Ishikawa (cell line): ENCODE results near the gene GYG1.

ENCODE experiments used
- CEBPB ChIP-seq: IDR thresholded peaks from 2 replicates; pipeline ENCODE4 v1.6.1; 2012
- CREB1 ChIP-seq: IDR thresholded peaks from 2 replicates; pipeline ENCODE4 v1.6.1; 2012; ENCODE audit warnings: low read depth
- EGR1 ChIP-seq: IDR thresholded peaks from 2 replicates; pipeline ENCODE4 v1.6.1; 2012
- EP300 ChIP-seq: IDR thresholded peaks from 2 replicates; pipeline ENCODE4 v1.6.1; 2012; ENCODE audit warnings: borderline replicate concordance
- FOXM1 ChIP-seq: IDR thresholded peaks from 2 replicates; pipeline ENCODE4 v1.6.1; 2012; ENCODE audit warnings: low read depth, borderline replicate concordance
- RAD21 ChIP-seq: IDR thresholded peaks from 2 replicates; pipeline ENCODE4 v1.6.1; 2012; ENCODE audit warnings: low read depth
- TAF1 ChIP-seq: IDR thresholded peaks from 2 replicates; pipeline ENCODE4 v1.6.1; 2012; ENCODE audit warnings: low read depth, mild to moderate bottlenecking
- TEAD4 ChIP-seq: IDR thresholded peaks from 2 replicates; pipeline ENCODE4 v1.6.1; 2012
- YY1 ChIP-seq: IDR thresholded peaks from 2 replicates; pipeline ENCODE4 v1.6.1; 2012; ENCODE audit warnings: low read depth
- ZBTB7A ChIP-seq: IDR thresholded peaks from 2 replicates; pipeline ENCODE4 v1.6.1; 2012; ENCODE audit warnings: low read depth
- TF ChIP-seq, protein P1 (sequence below): IDR thresholded peaks from 2 replicates; pipeline ENCODE4 v1.6.1; 2012
- TF ChIP-seq, protein P2 (sequence below): IDR thresholded peaks from 2 replicates; pipeline ENCODE4 v1.6.1; 2012; ENCODE audit warnings: low read depth, mild to moderate bottlenecking

DNA sequence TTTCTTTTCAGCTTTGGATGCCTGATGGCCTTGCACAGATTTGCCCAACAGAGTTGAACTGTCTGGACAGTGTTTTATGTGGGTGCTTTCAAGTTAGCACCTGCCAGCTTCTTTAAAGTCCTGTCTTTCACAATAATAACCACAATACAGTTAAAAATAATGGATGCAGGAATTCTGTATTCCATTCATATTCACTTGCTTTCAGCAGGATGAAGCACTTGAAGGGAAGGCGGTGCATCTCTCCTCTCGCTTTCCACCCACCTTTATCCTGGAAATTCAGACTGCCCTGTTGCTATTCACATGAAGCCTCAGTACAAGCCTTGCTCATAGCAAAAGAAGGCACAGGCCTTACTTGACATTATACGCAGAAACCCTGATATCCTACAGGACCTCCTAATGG lies 26.5 kb upstream of the GYG1 start:
- TF ChIP-seq, protein P1, sequence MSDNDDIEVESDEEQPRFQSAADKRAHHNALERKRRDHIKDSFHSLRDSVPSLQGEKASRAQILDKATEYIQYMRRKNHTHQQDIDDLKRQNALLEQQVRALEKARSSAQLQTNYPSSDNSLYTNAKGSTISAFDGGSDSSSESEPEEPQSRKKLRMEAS, result no peak
- TF ChIP-seq EP300 (no peak), FOXM1 (no peak), CREB1 (no peak), YY1 (no peak), TAF1 (no peak), ZBTB7A (no peak), TEAD4 (no peak), RAD21 (no peak), EGR1 (no peak), CEBPB (no peak)
- TF ChIP-seq, protein P2, sequence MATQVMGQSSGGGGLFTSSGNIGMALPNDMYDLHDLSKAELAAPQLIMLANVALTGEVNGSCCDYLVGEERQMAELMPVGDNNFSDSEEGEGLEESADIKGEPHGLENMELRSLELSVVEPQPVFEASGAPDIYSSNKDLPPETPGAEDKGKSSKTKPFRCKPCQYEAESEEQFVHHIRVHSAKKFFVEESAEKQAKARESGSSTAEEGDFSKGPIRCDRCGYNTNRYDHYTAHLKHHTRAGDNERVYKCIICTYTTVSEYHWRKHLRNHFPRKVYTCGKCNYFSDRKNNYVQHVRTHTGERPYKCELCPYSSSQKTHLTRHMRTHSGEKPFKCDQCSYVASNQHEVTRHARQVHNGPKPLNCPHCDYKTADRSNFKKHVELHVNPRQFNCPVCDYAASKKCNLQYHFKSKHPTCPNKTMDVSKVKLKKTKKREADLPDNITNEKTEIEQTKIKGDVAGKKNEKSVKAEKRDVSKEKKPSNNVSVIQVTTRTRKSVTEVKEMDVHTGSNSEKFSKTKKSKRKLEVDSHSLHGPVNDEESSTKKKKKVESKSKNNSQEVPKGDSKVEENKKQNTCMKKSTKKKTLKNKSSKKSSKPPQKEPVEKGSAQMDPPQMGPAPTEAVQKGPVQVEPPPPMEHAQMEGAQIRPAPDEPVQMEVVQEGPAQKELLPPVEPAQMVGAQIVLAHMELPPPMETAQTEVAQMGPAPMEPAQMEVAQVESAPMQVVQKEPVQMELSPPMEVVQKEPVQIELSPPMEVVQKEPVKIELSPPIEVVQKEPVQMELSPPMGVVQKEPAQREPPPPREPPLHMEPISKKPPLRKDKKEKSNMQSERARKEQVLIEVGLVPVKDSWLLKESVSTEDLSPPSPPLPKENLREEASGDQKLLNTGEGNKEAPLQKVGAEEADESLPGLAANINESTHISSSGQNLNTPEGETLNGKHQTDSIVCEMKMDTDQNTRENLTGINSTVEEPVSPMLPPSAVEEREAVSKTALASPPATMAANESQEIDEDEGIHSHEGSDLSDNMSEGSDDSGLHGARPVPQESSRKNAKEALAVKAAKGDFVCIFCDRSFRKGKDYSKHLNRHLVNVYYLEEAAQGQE, result no peak
